Nephron (organoid): Measurements from ENCODE around the gene TCF4.
A peak's percentile ranks its signal among the peaks of the same experiment; 100 is the strongest.

Experiments used
- H3K27ac Mint-ChIP-seq, 3 experiments: 2 replicates each; pipeline ENCODE4 v1.8.0; 2020; ENCODE audit warnings: mixed read lengths in 3 of 3, mild to moderate bottlenecking in 2 of 3, moderate library complexity in 1 of 3
- H3K27me3 Mint-ChIP-seq: 2 replicates; pipeline ENCODE4 v1.8.0; 2021; ENCODE audit warnings: low read depth, mild to moderate bottlenecking, moderate library complexity, mixed read lengths
- H3K36me3 Mint-ChIP-seq: 2 replicates; pipeline ENCODE4 v1.8.0; 2020; ENCODE audit warnings: low read depth, mixed read lengths
- H3K4me1 Mint-ChIP-seq: 2 replicates; pipeline ENCODE4 v1.8.0; 2020; ENCODE audit warnings: mixed read lengths
- H3K4me3 Mint-ChIP-seq, 3 experiments: 2 replicates each; pipeline ENCODE4 v1.8.0; 2020; ENCODE audit warnings: mild to moderate bottlenecking in 3 of 3, mixed read lengths in 3 of 3, moderate library complexity in 2 of 3
- H3K9me3 Mint-ChIP-seq: 2 replicates; pipeline ENCODE4 v1.8.0; 2020; ENCODE audit warnings: mixed read lengths
- CTCF ChIP-seq, 3 experiments: fragments of 200-600 bp; sonication (generic); IDR thresholded peaks; one replicate each; pipeline ENCODE4 v1.5.0; 2021; ENCODE audit warnings: antibody characterized with exemption in 3 of 3; ENCODE audit not compliant: unreplicated experiment in 3 of 3

Gene TCF4

GRCh38 chr18:55607773-55608172 lies 19.8 kb upstream of the TCF4 start:
- Mint-ChIP-seq H3K27me3 (no peaks in the 10 kb centered on the region), H3K4me1 (no peaks in the 10 kb centered on the region), H3K4me3 (no peak overlapping the region), H3K9me3 (no peaks in the 10 kb centered on the region), H3K27ac (no peak overlapping the region), H3K36me3 (no peaks in the 10 kb centered on the region)
- TF ChIP-seq CTCF (IDR thresholded peaks at IDR 0.05; ENCODE audit: unreplicated experiment in 3 of 3), result no peak

GRCh38 chr18:55605733-55606338 lies 17.8 kb upstream of the TCF4 start:
- no peak overlapping the region for H3K4me3 Mint-ChIP-seq

GRCh38 chr18:55603775-55604174 lies 15.8 kb upstream of the TCF4 start:
- H3K27me3 Mint-ChIP-seq, result no peaks in the 10 kb centered on the region
- no peaks in the 10 kb centered on the region for H3K4me1 Mint-ChIP-seq
- TF ChIP-seq CTCF (IDR thresholded peaks at IDR 0.05; ENCODE audit: unreplicated experiment in 3 of 3), result no peak
- H3K36me3 Mint-ChIP-seq, result no peaks in the 10 kb centered on the region
- no peak overlapping the region for H3K27ac Mint-ChIP-seq
- H3K9me3 Mint-ChIP-seq, result no peaks in the 10 kb centered on the region
- no peak overlapping the region for H3K4me3 Mint-ChIP-seq

More at GRCh38 chr18:55605733-55606338, 17.8 kb upstream of the TCF4 start:
- Mint-ChIP-seq H3K36me3 (no peaks in the 10 kb centered on the region), H3K27me3 (no peaks in the 10 kb centered on the region), H3K9me3 (no peaks in the 10 kb centered on the region), H3K4me1 (no peaks in the 10 kb centered on the region), H3K27ac (no peak overlapping the region)
- TF ChIP-seq CTCF (IDR thresholded peaks at IDR 0.05; ENCODE audit: unreplicated experiment in 3 of 3), result no peak

- Mint-ChIP-seq H3K9me3 (no peaks in the 10 kb centered on the region), H3K27ac (no peak overlapping the region), H3K4me1 (no peaks in the 10 kb centered on the region), H3K4me3 (peak overlapping the region in 1 of 3 experiments; percentile 7), H3K36me3 (no peaks in the 10 kb centered on the region), H3K27me3 (peaks cover 4% of the 10 kb centered on the region)
- no peak for TF ChIP-seq CTCF (IDR thresholded peaks at IDR 0.05; ENCODE audit: unreplicated experiment in 3 of 3)
Measured at GRCh38 chr18:55593888-55594287, 5.9 kb upstream of the TCF4 start.

GRCh38 chr18:55592572-55592971 lies 4.6 kb upstream of the TCF4 start:
- H3K36me3 Mint-ChIP-seq, result no peaks in the 10 kb centered on the region
- no peak overlapping the region for H3K4me3 Mint-ChIP-seq
- H3K27me3 Mint-ChIP-seq, result peaks cover 4% of the 10 kb centered on the region
- H3K4me1 Mint-ChIP-seq, result no peaks in the 10 kb centered on the region
- no peak for TF ChIP-seq CTCF (IDR thresholded peaks at IDR 0.05; ENCODE audit: unreplicated experiment in 3 of 3)
- H3K27ac Mint-ChIP-seq, result no peak overlapping the region
- H3K9me3 Mint-ChIP-seq, result no peaks in the 10 kb centered on the region

- no peaks in the 10 kb centered on the region for H3K36me3 Mint-ChIP-seq
- H3K4me3 Mint-ChIP-seq, result peak overlapping the region in 1 of 3 experiments; percentile 38
- peaks cover 4% of the 10 kb centered on the region for H3K27me3 Mint-ChIP-seq
- TF ChIP-seq CTCF (IDR thresholded peaks at IDR 0.05; ENCODE audit: unreplicated experiment in 3 of 3), result no peak
- H3K9me3 Mint-ChIP-seq, result no peaks in the 10 kb centered on the region
- H3K27ac Mint-ChIP-seq, result no peak overlapping the region
- H3K4me1 Mint-ChIP-seq, result no peaks in the 10 kb centered on the region
Measured at GRCh38 chr18:55592106-55592505, 4.1 kb upstream of the TCF4 start.
